ENCODE results near the gene NT5DC3.
A peak's percentile ranks its signal among the peaks of the same experiment; 100 is the strongest.
"Not testable (repeated sequence)": the region's sequence is repeated elsewhere in the genome, so short reads cannot be mapped to it uniquely, and the experiment has no call there.

NT5DC3 gene

GRCh38 chr12:103832048-103832997, 8.7 kb downstream of the NT5DC3 start:
- no peak for DNase-seq

GRCh38 chr12:103830730-103831320, 10.2 kb downstream of the NT5DC3 start:
- DNase-seq = no peak

- no peak for DNase-seq
Measured at GRCh38 chr12:103830025-103830725, 10.9 kb downstream of the NT5DC3 start.

GRCh38 chr12:103829092-103829491, 11.9 kb downstream of the NT5DC3 start:
- DNase-seq = no peak

GRCh38 chr12:103827911-103828391, 13.1 kb downstream of the NT5DC3 start:
- no peak for DNase-seq

- peak; percentile 8 for DNase-seq
Measured at GRCh38 chr12:103824845-103825244, 16.2 kb downstream of the NT5DC3 start.

GRCh38 chr12:103824290-103824689, 16.7 kb downstream of the NT5DC3 start:
- DNase-seq = no peak

- DNase-seq = no peak
Measured at GRCh38 chr12:103823871-103824270, 17.2 kb downstream of the NT5DC3 start.

GRCh38 chr12:103821773-103822172, 19.3 kb downstream of the NT5DC3 start:
- DNase-seq = no peak

GRCh38 chr12:103820881-103821489, 20.0 kb downstream of the NT5DC3 start:
- DNase-seq = no peak

- no peak for DNase-seq
Measured at GRCh38 chr12:103820361-103820760, 20.7 kb downstream of the NT5DC3 start.

- DNase-seq = no peak
Measured at GRCh38 chr12:103819892-103820291, 21.1 kb downstream of the NT5DC3 start.

- DNase-seq = no peak
Measured at GRCh38 chr12:103819312-103819711, 21.7 kb downstream of the NT5DC3 start.

GRCh38 chr12:103817791-103818190, 23.2 kb downstream of the NT5DC3 start:
- no peak for DNase-seq

GRCh38 chr12:103816663-103817062, 24.4 kb downstream of the NT5DC3 start:
- DNase-seq = no peak

GRCh38 chr12:103814436-103814835, 26.6 kb downstream of the NT5DC3 start:
- DNase-seq = no peak

GRCh38 chr12:103813949-103814348, 27.1 kb downstream of the NT5DC3 start:
- DNase-seq = no peak

- DNase-seq = no peak
Measured at GRCh38 chr12:103813426-103813825, 27.6 kb downstream of the NT5DC3 start.

GRCh38 chr12:103812789-103813188, 28.2 kb downstream of the NT5DC3 start:
- DNase-seq = no peak

- DNase-seq = no peak
Measured at GRCh38 chr12:103811791-103812190, 29.2 kb downstream of the NT5DC3 start.

- no peak for DNase-seq
Measured at GRCh38 chr12:103810111-103810510, 30.9 kb downstream of the NT5DC3 start.

- DNase-seq = not testable (repeated sequence)
Measured at GRCh38 chr12:103809639-103810038, 31.4 kb downstream of the NT5DC3 start.

GRCh38 chr12:103809154-103809553, 31.9 kb downstream of the NT5DC3 start:
- DNase-seq = no peak
